Chondrocyte (in vitro differentiated cells): ENCODE results near the gene SOS2. TPM values are rescaled to one million over a fixed set of nuclear protein-coding genes. Genes with fewer than 3 reads are reported as not detected.

ENCODE experiments used
- DNase-seq: peaks from one replicate; pipeline ENCODE4 v3.0.0; 2021; ENCODE audit warnings: mixed read lengths, low spot score
- H3K27ac Mint-ChIP-seq: one replicate; pipeline ENCODE4 v1.8.0; 2021; ENCODE audit warnings: mild to moderate bottlenecking, moderate library complexity, mixed read lengths; ENCODE audit not compliant: unreplicated experiment
- H3K27me3 Mint-ChIP-seq: 2 replicates; pipeline ENCODE4 v1.8.0; 2021; ENCODE audit warnings: low read depth, mixed read lengths
- H3K36me3 Mint-ChIP-seq: 2 replicates; pipeline ENCODE4 v1.8.0; 2021; ENCODE audit warnings: low read depth, mixed read lengths
- H3K4me1 Mint-ChIP-seq: 2 replicates; pipeline ENCODE4 v1.8.0; 2021; ENCODE audit warnings: low read depth, mild to moderate bottlenecking, mixed read lengths
- H3K4me3 Mint-ChIP-seq: one replicate; pipeline ENCODE4 v1.8.0; 2021; ENCODE audit warnings: mild to moderate bottlenecking, moderate library complexity, mixed read lengths; ENCODE audit not compliant: unreplicated experiment
- H3K9me3 Mint-ChIP-seq: 2 replicates; pipeline ENCODE4 v1.8.0; 2021; ENCODE audit warnings: low read depth, mixed read lengths
- CTCF ChIP-seq: fragments of 200-600 bp; sonication (generic); IDR thresholded peaks from 2 replicates; pipeline ENCODE4 v1.5.0; 2021; ENCODE audit warnings: antibody characterized with exemption, mild to moderate bottlenecking, moderate library complexity
- total RNA-seq: library from RNA; stranded (reverse); gene quantifications from 3 replicates; pipeline ENCODE4 v1.2.1, GENCODE V29; 2021

SOS2 gene
- total RNA-seq, 1 donor from 2014 or later = 28.1 TPM

DNA sequence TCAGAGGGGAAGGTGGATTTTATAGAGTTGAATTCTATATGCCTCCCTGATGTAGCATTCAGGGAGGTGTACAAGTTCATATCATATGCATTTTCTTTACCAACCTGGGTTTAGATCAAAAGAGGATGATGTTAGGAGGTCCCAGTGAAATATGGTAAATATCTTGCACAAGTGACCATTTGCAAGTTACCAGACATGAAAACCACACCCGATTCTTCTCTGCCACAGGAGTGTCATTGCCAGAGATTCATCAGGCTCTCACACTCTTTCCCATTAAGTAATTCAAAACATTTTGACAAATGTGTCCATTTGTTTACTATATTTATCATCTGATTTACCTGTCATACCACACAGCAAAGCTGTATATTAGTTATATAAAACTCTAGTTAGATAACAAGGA, 159.0 kb downstream of the SOS2 start:
- Mint-ChIP-seq H3K9me3 (peaks cover 6% of the 10 kb centered on the region), H3K4me1 (peaks cover 9% of the 10 kb centered on the region), H3K36me3 (peaks cover 5% of the 10 kb centered on the region), H3K27ac (no peak overlapping the region), H3K27me3 (no peaks in the 10 kb centered on the region), H3K4me3 (no peak overlapping the region)
- DNase-seq = no peak
- TF ChIP-seq CTCF = no peak

DNA sequence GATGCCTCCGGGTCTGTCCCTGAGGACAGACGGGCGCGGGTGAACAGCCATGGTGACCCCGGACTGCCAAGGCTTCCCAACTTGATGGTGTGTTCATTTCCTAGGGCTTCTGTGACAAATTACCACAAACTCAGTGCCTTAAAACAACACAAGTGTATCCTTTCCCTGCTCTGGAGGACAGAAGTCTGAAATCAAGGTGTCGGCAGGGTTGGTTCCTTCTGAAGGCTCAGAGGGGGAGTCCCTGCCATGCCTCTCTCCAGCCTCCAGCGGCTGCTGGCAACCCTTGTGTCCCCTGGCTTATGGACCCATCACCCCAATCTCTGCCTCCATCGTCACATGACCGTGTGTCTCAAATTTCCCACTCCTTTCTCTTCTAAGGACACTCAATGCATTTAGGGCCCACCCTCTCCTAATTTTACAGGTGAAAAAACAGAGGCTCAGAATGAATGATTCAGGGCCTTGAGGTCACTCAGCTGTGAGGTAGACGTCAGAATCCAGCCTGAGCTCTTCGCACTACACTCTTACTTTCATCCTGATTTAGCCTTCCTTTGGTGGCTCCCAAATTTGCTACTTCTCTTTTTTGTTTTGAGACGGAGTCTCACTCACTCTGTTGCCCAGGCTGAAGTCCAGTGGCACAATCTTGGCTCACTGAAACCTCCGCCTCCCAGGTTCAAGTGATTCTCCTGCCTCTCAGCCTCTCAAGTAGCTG, 160.4 kb downstream of the SOS2 start:
- peaks cover 10% of the 10 kb centered on the region for H3K4me1 Mint-ChIP-seq
- peaks cover 6% of the 10 kb centered on the region for H3K9me3 Mint-ChIP-seq
- H3K36me3 Mint-ChIP-seq = peaks cover 5% of the 10 kb centered on the region
- DNase-seq = no peak
- H3K4me3 Mint-ChIP-seq = no peak overlapping the region
- no peak overlapping the region for H3K27ac Mint-ChIP-seq
- H3K27me3 Mint-ChIP-seq = no peaks in the 10 kb centered on the region
- TF ChIP-seq CTCF = no peak

DNA sequence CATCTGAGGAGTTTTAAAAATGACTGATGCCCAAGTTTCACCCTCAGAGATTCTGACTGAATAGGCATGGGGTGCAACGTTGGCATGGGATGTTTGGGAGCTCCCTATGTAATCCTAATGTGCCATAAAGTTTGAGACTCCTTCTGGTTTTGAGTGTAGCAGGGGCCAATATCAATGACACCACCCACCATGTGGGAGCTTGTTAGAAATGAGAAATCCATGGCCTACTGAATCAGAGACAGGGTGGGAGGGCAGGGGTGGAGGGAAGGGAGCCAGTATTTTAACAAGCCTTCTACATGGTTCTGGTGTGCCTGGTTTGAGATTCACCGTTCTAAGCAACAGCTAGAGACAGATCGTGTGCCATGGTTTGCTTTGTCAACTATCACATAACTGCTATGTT, 161.1 kb downstream of the SOS2 start:
- H3K36me3 Mint-ChIP-seq = peaks cover 5% of the 10 kb centered on the region
- H3K4me1 Mint-ChIP-seq = peaks cover 10% of the 10 kb centered on the region
- H3K9me3 Mint-ChIP-seq = peaks cover 6% of the 10 kb centered on the region
- DNase-seq = no peak
- H3K27ac Mint-ChIP-seq = no peak overlapping the region
- no peak for TF ChIP-seq CTCF
- no peaks in the 10 kb centered on the region for H3K27me3 Mint-ChIP-seq
- H3K4me3 Mint-ChIP-seq = no peak overlapping the region

DNA sequence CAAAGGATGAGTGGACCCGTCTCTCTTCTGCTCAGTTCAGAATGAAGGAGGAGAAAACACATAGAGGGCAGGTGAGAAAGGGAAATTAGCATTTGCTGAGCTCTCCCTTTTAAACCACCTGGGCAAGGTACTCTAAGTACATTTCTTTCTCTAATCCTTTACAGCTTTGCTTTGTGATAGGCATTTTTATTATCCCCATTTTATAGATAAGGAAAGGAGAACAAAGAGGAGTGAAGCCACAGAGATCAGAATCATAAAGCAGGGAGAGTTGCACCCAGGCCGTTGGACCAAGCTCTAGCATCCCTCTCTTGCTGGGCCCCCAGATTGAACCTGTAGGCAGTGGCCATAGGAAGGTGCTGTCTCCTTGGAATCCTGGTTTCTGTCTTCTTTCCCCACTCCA, 162.1 kb downstream of the SOS2 start:
- Mint-ChIP-seq H3K4me1 (peaks cover 17% of the 10 kb centered on the region), H3K9me3 (peaks cover 6% of the 10 kb centered on the region), H3K27me3 (no peaks in the 10 kb centered on the region), H3K27ac (no peak overlapping the region), H3K4me3 (no peak overlapping the region), H3K36me3 (peaks cover 4% of the 10 kb centered on the region)
- DNase-seq = no peak
- TF ChIP-seq CTCF = no peak

- H3K36me3 Mint-ChIP-seq = peaks cover 4% of the 10 kb centered on the region
- TF ChIP-seq CTCF = no peak
- no peak overlapping the region for H3K27ac Mint-ChIP-seq
- H3K9me3 Mint-ChIP-seq = peaks cover 6% of the 10 kb centered on the region
- no peak overlapping the region for H3K4me3 Mint-ChIP-seq
- H3K4me1 Mint-ChIP-seq = peaks cover 24% of the 10 kb centered on the region
- H3K27me3 Mint-ChIP-seq = no peaks in the 10 kb centered on the region
- no peak for DNase-seq
Measured at GRCh38 chr14:50068496-50068895, 162.9 kb downstream of the SOS2 start.
